ENCODE results near the gene TBC1D24.
"Not testable (repeated sequence)": the region's sequence is repeated elsewhere in the genome, so short reads cannot be mapped to it uniquely, and the experiment has no call there.

TBC1D24 gene

GRCh38 chr16:2518823-2519710 is 44.1 kb downstream of the TBC1D24 start:
- no peak for DNase-seq

- no peak for DNase-seq
Observed at GRCh38 chr16:2519711-2520080, 44.8 kb downstream of the TBC1D24 start.

GRCh38 chr16:2520097-2520783 is 45.3 kb downstream of the TBC1D24 start, which contains the start of gene AMDHD2:
TSS of gene AMDHD2 (plus strand) at chr16:2520371. CDS start at chr16:2520459, 88 bp downstream.
- DNase-seq, result peak; percentile 77

- DNase-seq, result no peak
Observed at GRCh38 chr16:2520784-2521531, 46.0 kb downstream of the TBC1D24 start.

- DNase-seq, result no peak
Observed at GRCh38 chr16:2523801-2524231, 48.9 kb downstream of the TBC1D24 start.

- no peak for DNase-seq
Observed at GRCh38 chr16:2524339-2524938, 49.5 kb downstream of the TBC1D24 start.

- no peak for DNase-seq
Observed at GRCh38 chr16:2526135-2526534, 51.2 kb downstream of the TBC1D24 start.

- no peak for DNase-seq
Observed at GRCh38 chr16:2527071-2527783, 52.3 kb downstream of the TBC1D24 start.

GRCh38 chr16:2527784-2528100 is 52.8 kb downstream of the TBC1D24 start:
- no peak for DNase-seq

GRCh38 chr16:2528161-2529060 is 53.5 kb downstream of the TBC1D24 start:
- no peak for DNase-seq

GRCh38 chr16:2529061-2529931 is 54.4 kb downstream of the TBC1D24 start:
- DNase-seq, result no peak

- no peak for DNase-seq
Observed at GRCh38 chr16:2529961-2530628, 55.2 kb downstream of the TBC1D24 start.

GRCh38 chr16:2530629-2531318 is 55.8 kb downstream of the TBC1D24 start:
- no peak for DNase-seq

GRCh38 chr16:2531371-2531695 is 56.4 kb downstream of the TBC1D24 start, which contains the start of gene CEMP1:
TSS of gene CEMP1 (minus strand) at chr16:2531408. CDS start at chr16:2531073, 335 bp downstream.
- DNase-seq, result no peak

GRCh38 chr16:2531696-2532493 is 57.0 kb downstream of the TBC1D24 start:
- DNase-seq, result peak; percentile 96

- DNase-seq, result no peak
Observed at GRCh38 chr16:2532494-2533141, 57.7 kb downstream of the TBC1D24 start.

- not testable (repeated sequence) for DNase-seq
Observed at GRCh38 chr16:2533142-2533755, 58.3 kb downstream of the TBC1D24 start.
